ENCODE results near the gene LPAR3. TPM values are rescaled to one million over a fixed set of nuclear protein-coding genes. Genes with fewer than 3 reads are reported as not detected.
A peak's percentile ranks its signal among the peaks of the same experiment; 100 is the strongest.

The LPAR3 gene, protein sequence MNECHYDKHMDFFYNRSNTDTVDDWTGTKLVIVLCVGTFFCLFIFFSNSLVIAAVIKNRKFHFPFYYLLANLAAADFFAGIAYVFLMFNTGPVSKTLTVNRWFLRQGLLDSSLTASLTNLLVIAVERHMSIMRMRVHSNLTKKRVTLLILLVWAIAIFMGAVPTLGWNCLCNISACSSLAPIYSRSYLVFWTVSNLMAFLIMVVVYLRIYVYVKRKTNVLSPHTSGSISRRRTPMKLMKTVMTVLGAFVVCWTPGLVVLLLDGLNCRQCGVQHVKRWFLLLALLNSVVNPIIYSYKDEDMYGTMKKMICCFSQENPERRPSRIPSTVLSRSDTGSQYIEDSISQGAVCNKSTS
- total RNA-seq (1 to 10 TPM in 3 of 5 donors, under 1 TPM in 2; 0.75 to 7.0 (median 2.9) TPM), total RNA-seq (0.51 to 20.3 (median 2.3) reads per million in 29 experiments)
- total RNA-seq (2013) = 1.5 TPM

DNA sequence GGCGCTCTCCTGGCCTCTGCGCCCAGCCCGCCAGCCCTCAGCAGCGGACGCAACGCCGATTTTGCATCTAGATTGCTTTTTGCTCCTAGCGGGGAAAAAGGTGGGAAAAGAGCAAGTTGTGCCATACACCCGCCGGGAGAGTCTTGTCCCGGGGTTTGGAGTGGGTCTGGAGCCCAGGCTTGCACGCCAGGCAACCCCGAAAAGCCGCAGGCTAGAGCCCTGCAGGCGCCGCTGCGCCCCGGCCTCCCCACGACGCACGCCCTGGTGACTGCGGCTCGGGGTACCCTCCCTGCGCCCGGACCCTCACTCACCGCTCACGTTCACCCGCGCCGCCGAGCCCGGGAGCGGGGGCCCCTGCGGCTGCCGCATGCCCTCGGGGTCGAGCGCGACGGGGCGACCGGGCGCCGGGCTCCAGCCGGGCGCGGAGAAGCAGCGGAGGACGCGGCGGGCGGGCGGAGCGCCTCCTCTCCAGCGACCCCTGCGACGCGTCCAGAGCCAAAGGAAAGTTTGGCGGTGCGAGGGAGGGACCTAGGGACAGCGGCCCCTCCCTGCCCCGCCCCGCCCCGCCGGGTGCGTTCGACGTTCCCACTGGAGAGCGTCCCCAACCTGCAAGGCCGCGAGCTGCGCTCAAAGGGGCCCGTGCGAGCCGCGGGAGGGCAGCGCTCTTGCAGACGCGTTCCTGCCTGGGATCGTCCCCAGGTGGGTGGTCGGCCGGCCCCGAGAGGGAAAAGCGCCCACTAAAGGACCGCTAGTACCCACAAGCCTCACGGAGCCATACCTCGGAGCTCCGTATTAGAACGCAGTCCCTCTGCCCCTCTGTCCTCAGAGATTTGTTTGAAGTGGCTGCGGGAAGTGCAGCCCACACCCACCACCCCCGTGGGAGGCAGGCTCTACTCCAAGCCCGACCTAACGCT is at the start of gene LPAR3:
TSS of gene LPAR3 (minus strand) at position 502 of the 914 bp plus-strand sequence. CDS start 27,086 bp downstream, outside the sequence.
- peak in 9 of 35 experiments; percentile 1 to 28 (median 19) for DNase-seq
- Mint-ChIP-seq H3K9me3 (no peaks in the 10 kb centered on the region), H3K4me3 (peak within 1 kb of the TSS; percentile 75 to 81 (median 76)), H3K4me1 (peaks cover 35 to 40% (median 35%) of the 10 kb centered on the region in 3 donors), H3K27ac (peak within 1 kb of the TSS in 1 of 2 donors; percentile 51), H3K36me3 (no peaks in the 10 kb centered on the region), H3K27me3 (peaks cover 24 to 27% of the 10 kb centered on the region in 2 donors)
- Histone ChIP-seq H3K27ac (ENCODE audit: low read length) (no peak within 1 kb of the TSS), H3K4me1 (ENCODE audit: control insufficient read depth in 1 of 2, extremely low read depth in 1 of 2, insufficient read depth in 2 of 2, low read length in 2 of 2) (peaks cover 4 to 22% of the 10 kb centered on the region in 2 experiments), H3K36me3 (ENCODE audit: control insufficient read depth in 2 of 2, extremely low read depth in 1 of 2, insufficient read depth in 1 of 2, low read length in 1 of 2) (no peaks in the 10 kb centered on the region), H3K9me3 (no peaks in the 10 kb centered on the region), H3K27me3 (replicated peaks in 1 of 2; ENCODE audit: control insufficient read depth in 2 of 2, extremely low read depth in 1 of 2, insufficient read depth in 2 of 2, low read length in 1 of 2) (peaks cover 2 to 23% of the 10 kb centered on the region in 2 experiments), H3K4me3 (ENCODE audit: control insufficient read depth in 1 of 2, extremely low read depth in 1 of 2, low read length in 1 of 2) (peak within 1 kb of the TSS; percentile 38 to 49)
- ChIA-PET POLR2A (no interaction called here), CTCF (interaction anchor here (0.6 to 1.1 kb wide), 2 partner anchors 30 to 111 kb away, joined by 3 read pairs; no protein-coding TSS in a partner anchor)
- ATAC-seq (replicated peaks in 1 of 4) = peak; percentile 43 to 78 (median 60)
- WGBS (ENCODE audit: insufficient coverage) = 3% methylated on average over 87 of the region's 93 CpGs

DNA sequence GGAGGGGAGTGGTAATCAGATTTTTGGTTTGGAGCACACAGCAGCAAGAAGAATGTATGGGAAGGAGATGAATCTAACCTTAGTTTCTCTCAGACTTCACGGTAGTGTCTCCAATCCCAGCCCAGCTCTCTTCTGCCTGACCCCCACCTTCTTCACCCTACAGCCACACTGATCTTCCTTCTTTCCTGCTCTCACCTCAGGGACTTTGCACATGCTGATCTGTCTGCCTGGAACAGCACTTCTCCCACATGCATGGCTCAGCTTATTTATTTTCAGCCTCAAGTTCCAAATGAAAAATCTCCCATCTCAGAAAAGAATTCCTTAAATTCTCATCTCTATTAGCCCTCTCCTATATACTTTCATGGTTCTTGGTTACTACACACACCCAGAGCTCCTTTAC is 48.8 kb upstream of the LPAR3 start:
- Mint-ChIP-seq H3K36me3 (no peaks in the 10 kb centered on the region), H3K27ac (no peak overlapping the region), H3K4me3 (no peak overlapping the region), H3K27me3 (no peaks in the 10 kb centered on the region), H3K4me1 (peaks cover 6 to 12% (median 11%) of the 10 kb centered on the region in 3 donors), H3K9me3 (no peaks in the 10 kb centered on the region)
- H3K4me1 ChIP-seq (ENCODE audit: control insufficient read depth in 1 of 2, extremely low read depth in 1 of 2, insufficient read depth in 2 of 2, low read length in 2 of 2) = peaks cover 0 to 9% of the 10 kb centered on the region in 2 experiments
- H3K4me3 ChIP-seq (ENCODE audit: control insufficient read depth in 1 of 2, extremely low read depth in 1 of 2, low read length in 1 of 2) = no peak overlapping the region
- H3K27me3 ChIP-seq (replicated peaks in 1 of 2; ENCODE audit: control insufficient read depth in 2 of 2, extremely low read depth in 1 of 2, insufficient read depth in 2 of 2, low read length in 1 of 2) = no peaks in the 10 kb centered on the region
- WGBS (ENCODE audit: insufficient coverage) = no CpG with 5 or more reads among the region's 1 CpG
- ATAC-seq (replicated peaks in 1 of 4) (no peak), DNase-seq (no peak)
- ChIA-PET POLR2A (no interaction called here), CTCF (interaction anchor here (0.5 to 5.1 kb wide), 6 partner anchors 10 to 816 kb away, joined by 3 to 285 read pairs (median 4); partner anchors contain the start of gene C1orf52 (in 2 of the 2))
- H3K27ac ChIP-seq (ENCODE audit: low read length) = no peak overlapping the region
- no peaks in the 10 kb centered on the region for H3K36me3 ChIP-seq (ENCODE audit: control insufficient read depth in 2 of 2, extremely low read depth in 1 of 2, insufficient read depth in 1 of 2, low read length in 1 of 2)
- H3K9me3 ChIP-seq = no peaks in the 10 kb centered on the region

GRCh38 chr1:84940481-84940880 is 47.5 kb upstream of the LPAR3 start:
- Mint-ChIP-seq H3K4me3 (no peak overlapping the region), H3K36me3 (no peaks in the 10 kb centered on the region), H3K27me3 (no peaks in the 10 kb centered on the region), H3K4me1 (peaks cover 6 to 10% (median 8%) of the 10 kb centered on the region in 3 donors), H3K9me3 (no peaks in the 10 kb centered on the region), H3K27ac (no peak overlapping the region)
- Histone ChIP-seq H3K4me1 (ENCODE audit: control insufficient read depth in 1 of 2, extremely low read depth in 1 of 2, insufficient read depth in 2 of 2, low read length in 2 of 2) (peaks cover 0 to 7% of the 10 kb centered on the region in 2 experiments), H3K4me3 (ENCODE audit: control insufficient read depth in 1 of 2, extremely low read depth in 1 of 2, low read length in 1 of 2) (no peak overlapping the region), H3K9me3 (no peaks in the 10 kb centered on the region), H3K27ac (ENCODE audit: low read length) (no peak overlapping the region), H3K36me3 (ENCODE audit: control insufficient read depth in 2 of 2, extremely low read depth in 1 of 2, insufficient read depth in 1 of 2, low read length in 1 of 2) (no peaks in the 10 kb centered on the region), H3K27me3 (replicated peaks in 1 of 2; ENCODE audit: control insufficient read depth in 2 of 2, extremely low read depth in 1 of 2, insufficient read depth in 2 of 2, low read length in 1 of 2) (no peaks in the 10 kb centered on the region)
- CTCF ChIA-PET = interaction anchor here (0.5 to 5.1 kb wide), 4 partner anchors 87 to 318 kb away, joined by 3 to 285 read pairs (median 4); partner anchors contain the start of gene C1orf52 (in 1 of the 2)
- ATAC-seq (replicated peaks in 1 of 4) (no peak), DNase-seq (no peak)
- WGBS (ENCODE audit: insufficient coverage) = 100% methylated on average over 3 of the region's 4 CpGs
- POLR2A ChIA-PET = interaction anchor here in 1 of 2 donors (0.5 kb wide), 1 partner anchor 187 kb away, joined by 5 read pairs; no protein-coding TSS in a partner anchor

DNA sequence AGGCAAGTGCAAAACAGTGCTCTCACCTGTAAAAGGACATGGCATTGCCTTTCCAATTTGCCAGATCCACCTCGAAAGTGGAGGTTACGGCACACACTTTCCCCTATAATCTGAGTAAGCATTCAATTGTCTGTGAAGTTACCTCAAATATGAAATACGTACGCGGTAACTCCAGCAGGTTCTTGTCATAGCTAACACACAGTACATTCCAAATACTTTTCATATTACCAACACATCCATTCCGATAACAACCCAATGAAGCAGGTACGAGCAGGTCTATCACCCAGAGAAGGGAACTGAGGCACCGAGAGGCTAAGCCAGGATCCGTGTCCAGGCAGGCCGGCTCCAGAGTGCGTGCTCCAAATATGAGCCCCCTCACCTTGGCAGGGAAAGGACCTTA is 46.8 kb upstream of the LPAR3 start:
- Mint-ChIP-seq H3K27ac (no peak overlapping the region), H3K9me3 (no peaks in the 10 kb centered on the region), H3K4me1 (peaks cover 4 to 6% (median 5%) of the 10 kb centered on the region in 3 donors), H3K36me3 (no peaks in the 10 kb centered on the region), H3K27me3 (no peaks in the 10 kb centered on the region), H3K4me3 (no peak overlapping the region)
- no peak overlapping the region for H3K27ac ChIP-seq (ENCODE audit: low read length)
- ChIA-PET CTCF (no interaction called here), POLR2A (interaction anchor here (0.5 to 0.6 kb wide), 3 partner anchors 58 to 838 kb away, joined by 3 to 5 read pairs (median 3); no protein-coding TSS in a partner anchor)
- DNase-seq (no peak), ATAC-seq (replicated peaks in 1 of 4) (no peak)
- H3K4me3 ChIP-seq (ENCODE audit: control insufficient read depth in 1 of 2, extremely low read depth in 1 of 2, low read length in 1 of 2) = no peak overlapping the region
- H3K4me1 ChIP-seq (ENCODE audit: control insufficient read depth in 1 of 2, extremely low read depth in 1 of 2, insufficient read depth in 2 of 2, low read length in 2 of 2) = peaks cover 0 to 7% of the 10 kb centered on the region in 2 experiments
- no peaks in the 10 kb centered on the region for H3K27me3 ChIP-seq (replicated peaks in 1 of 2; ENCODE audit: control insufficient read depth in 2 of 2, extremely low read depth in 1 of 2, insufficient read depth in 2 of 2, low read length in 1 of 2)
- no peaks in the 10 kb centered on the region for H3K9me3 ChIP-seq
- 97% methylated on average over 4 of the region's 11 CpGs for WGBS (ENCODE audit: insufficient coverage)
- no peaks in the 10 kb centered on the region for H3K36me3 ChIP-seq (ENCODE audit: control insufficient read depth in 2 of 2, extremely low read depth in 1 of 2, insufficient read depth in 1 of 2, low read length in 1 of 2)

DNA sequence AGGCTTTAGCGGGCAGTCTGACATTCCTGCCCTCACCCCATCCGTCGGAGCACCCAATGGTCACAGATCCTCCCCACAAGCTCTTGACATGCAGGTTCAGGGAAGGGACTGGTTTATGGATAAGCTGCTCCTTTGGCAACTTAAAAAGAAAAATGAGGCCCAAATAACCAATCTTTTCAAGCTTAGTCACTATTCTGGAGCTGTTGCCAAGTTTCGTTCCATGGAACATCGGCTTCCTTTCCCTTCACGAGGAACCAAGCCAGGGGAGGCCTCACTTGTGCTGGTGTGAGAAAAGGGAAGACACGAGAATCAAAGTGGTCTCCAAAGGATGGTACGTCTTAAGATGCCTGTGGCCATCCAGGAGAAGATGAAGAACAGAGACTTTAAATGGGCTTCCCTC is 46.1 kb upstream of the LPAR3 start:
- DNase-seq (no peak), ATAC-seq (replicated peaks in 1 of 4) (no peak)
- no peaks in the 10 kb centered on the region for H3K27me3 ChIP-seq (replicated peaks in 1 of 2; ENCODE audit: control insufficient read depth in 2 of 2, extremely low read depth in 1 of 2, insufficient read depth in 2 of 2, low read length in 1 of 2)
- no peaks in the 10 kb centered on the region for H3K27me3 Mint-ChIP-seq
- POLR2A ChIA-PET = interaction anchor here in 1 of 2 donors (0.5 to 0.6 kb wide), 2 partner anchors 59 to 839 kb away, joined by 3 read pairs; no protein-coding TSS in a partner anchor
- H3K4me1 ChIP-seq (ENCODE audit: control insufficient read depth in 1 of 2, extremely low read depth in 1 of 2, insufficient read depth in 2 of 2, low read length in 2 of 2) = peaks cover 0 to 4% of the 10 kb centered on the region in 2 experiments
- no peaks in the 10 kb centered on the region for H3K36me3 Mint-ChIP-seq
- no peak overlapping the region for H3K27ac Mint-ChIP-seq
- H3K27ac ChIP-seq (ENCODE audit: low read length) = no peak overlapping the region
- H3K9me3 Mint-ChIP-seq = no peaks in the 10 kb centered on the region
- H3K9me3 ChIP-seq = no peaks in the 10 kb centered on the region
- no peak overlapping the region for H3K4me3 Mint-ChIP-seq
- CTCF ChIA-PET = interaction anchor here (0.6 to 1.7 kb wide), 3 partner anchors 88 to 795 kb away, joined by 3 to 8 read pairs (median 3); partner anchors contain the start of gene PRKACB (in 1 of the 2)
- whole genome bisulfite sequencing (ENCODE audit: insufficient coverage) = 85% methylated on average over 4 of the region's 8 CpGs
- H3K4me1 Mint-ChIP-seq = peaks cover 4 to 6% (median 4%) of the 10 kb centered on the region in 3 donors
- H3K36me3 ChIP-seq (ENCODE audit: control insufficient read depth in 2 of 2, extremely low read depth in 1 of 2, insufficient read depth in 1 of 2, low read length in 1 of 2) = no peaks in the 10 kb centered on the region
- no peak overlapping the region for H3K4me3 ChIP-seq (ENCODE audit: control insufficient read depth in 1 of 2, extremely low read depth in 1 of 2, low read length in 1 of 2)

Measured in T-cell (primary cell).